HG03175 (cell line): Measurements from ENCODE around the gene KLF12.

ENCODE experiments used
- ATAC-seq: cut with Tn5 transposase; IDR thresholded peaks from one replicate; pipeline ENCODE4 v1.9.1; 2021; ENCODE audit warnings: mild to moderate bottlenecking, moderate library complexity; ENCODE audit not compliant: unreplicated experiment

KLF12 gene

DNA sequence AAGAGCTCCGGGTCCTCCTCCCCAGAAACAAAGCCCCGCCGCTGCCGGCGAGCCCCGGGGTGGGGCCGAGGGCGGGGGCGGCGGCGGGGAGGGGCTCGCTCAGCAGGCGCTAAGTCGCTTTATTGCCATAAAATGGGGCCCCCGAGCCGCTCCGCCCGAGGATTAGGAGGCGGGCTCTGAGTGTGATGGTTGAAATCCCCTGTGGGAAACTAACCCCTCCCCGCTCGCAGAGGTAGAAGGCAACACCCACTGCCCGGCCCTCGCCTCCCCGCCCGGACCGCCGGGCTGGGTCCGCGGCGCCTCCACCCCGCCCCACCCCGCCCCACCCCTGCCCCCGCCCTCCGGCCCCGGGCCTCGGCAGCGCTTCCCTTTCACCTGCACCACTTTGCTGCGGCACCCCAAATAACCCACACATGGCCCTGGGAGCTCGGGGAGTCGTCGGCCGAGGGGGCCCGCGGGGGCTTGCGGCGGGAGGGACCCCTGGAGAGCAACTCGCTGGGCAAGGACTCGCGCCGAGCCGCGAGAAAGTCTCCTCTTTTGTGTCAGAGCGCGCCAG lies at the start of gene KLF12:
KLF12 (minus strand) TSS at position 184 of the 556 bp plus-strand sequence.
- ATAC-seq = peak; percentile 73

- no peak for ATAC-seq
These were observed 48.3 kb upstream of the KLF12 start for GRCh38 chr13:74182491-74182890.

DNA sequence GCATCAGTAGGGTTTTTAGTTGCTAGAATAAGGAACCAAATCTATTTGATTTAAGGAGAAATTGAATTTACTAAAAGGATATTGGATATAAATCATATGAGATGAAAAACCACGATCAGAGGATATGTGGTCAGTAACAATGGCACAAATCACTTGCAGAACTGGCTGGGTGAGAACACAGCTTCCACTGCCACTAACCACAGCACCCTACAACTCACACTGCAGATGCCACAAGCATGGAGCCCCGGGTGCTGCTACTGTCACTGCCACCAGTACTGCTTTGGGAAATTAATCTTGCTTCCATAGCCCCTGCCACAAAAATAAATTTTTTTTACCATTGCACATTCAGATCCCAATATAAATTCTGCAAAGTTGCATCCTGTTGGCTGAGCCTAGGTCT lies 40.6 kb upstream of the KLF12 start:
- ATAC-seq = no peak

GRCh38 chr13:74173822-74174221 lies 39.6 kb upstream of the KLF12 start:
- ATAC-seq = no peak

DNA sequence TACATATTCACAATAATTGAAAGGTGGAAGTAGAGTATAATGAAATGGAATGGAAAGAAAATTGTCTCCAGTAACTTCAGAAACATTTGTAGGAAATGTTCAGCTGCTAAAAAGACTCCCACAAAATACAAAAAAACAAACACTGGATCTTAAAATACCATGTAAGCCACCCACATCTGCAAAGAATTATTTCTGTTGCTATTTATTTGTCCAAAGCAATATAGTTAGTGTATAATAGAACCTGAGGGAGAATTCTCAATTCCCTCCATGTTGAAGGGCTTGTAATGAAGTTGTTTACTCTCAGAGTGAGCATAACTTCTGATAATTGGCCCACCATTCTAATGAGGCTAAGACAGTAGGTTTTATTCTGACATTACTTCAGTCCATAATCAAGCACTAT lies 37.4 kb upstream of the KLF12 start:
- no peak for ATAC-seq

DNA sequence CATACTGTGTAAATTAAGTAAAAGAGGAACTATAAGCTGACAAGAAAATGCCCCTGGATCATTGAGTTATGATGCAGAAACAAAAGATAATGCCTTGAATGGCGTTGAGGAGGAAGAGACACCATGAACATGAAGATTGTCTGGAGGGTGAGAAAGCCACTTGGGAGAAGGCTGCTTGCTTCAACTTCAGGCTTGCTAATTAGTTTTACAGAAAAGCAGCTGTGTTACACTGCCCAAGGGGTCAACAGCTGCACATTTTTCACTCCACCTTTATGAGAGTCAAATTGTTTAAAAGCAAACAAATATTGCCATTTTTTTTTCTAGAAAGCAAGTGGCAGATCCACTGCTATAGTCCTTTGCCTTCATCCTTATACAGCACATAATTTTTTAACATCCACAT lies 35.5 kb upstream of the KLF12 start:
- no peak for ATAC-seq

DNA sequence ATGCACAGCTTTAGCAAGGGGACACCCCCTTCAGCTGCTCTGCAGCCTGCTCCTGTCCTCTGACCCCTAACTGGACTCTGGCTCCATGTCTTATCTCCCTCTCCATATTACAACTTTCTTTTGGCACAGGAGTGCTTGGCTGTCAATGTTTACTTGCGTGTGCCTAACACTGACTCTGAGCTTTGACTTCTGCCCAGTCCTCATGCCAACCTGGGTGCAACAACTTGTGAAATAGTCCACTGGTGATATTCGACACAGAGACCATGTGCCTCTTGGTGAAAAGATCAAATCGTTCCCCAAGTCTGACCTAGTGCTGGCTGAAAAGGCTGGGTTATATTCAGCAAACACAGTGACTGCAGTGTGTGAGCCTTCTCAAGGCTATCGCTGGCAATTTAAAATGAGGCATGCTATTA lies 34.1 kb upstream of the KLF12 start:
- ATAC-seq = no peak

GRCh38 chr13:74166261-74167004 lies 32.2 kb upstream of the KLF12 start:
- ATAC-seq = no peak

GRCh38 chr13:74162782-74163181 lies 28.6 kb upstream of the KLF12 start:
- no peak for ATAC-seq

DNA sequence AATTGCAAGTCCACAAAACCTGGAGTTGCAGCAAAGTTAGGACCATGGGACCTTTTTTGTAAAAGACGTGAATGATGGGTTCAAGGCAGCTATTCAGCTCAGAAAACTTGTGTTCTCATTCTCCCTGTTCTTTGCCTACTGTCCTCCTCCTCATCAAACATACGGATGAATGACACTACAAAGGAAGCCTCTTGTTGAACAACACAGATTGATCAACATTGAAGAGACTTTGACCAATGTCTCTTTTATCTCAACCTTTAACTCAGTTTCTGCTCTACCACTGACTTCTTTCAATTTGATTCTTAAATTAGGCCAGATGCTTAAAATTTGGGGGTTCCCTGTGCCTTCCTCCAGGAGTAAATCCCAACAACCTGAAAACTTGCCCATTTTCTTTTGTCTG lies 27.9 kb upstream of the KLF12 start:
- no peak for ATAC-seq

DNA sequence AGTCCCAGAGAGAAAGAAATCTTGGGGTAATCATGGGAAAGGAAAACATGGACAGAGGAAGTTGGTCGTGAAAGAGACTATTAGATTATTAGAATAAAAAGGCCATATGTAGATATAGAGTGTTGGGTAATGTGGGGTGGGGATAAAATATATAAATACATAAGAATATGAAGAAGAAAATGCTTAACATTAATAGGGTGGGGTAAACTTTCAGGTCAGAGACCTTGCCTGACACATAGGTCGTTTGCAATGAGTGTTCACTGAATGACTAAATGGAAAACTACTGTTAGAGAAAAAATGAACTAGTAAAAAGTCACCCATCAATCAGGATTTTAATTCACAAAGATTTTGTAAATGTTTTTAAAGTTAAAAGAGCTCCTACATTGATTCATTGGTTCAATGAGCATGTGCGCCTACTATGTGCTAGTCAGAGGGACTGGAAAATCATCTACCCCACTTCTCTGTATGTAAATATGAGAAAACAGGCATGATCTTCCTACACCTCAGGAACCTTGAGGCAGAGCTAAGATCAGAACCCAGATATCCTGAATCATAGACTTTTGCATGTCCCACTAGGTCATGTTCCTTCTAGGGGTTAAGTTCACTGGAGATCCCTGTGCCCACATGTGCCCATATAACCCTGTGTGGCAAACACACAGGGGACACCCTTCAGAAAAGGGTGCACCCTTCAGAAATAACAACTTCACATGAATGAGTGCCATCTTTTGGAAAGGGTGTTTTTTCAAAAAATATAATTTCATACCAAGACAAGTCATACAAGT lies 24.6 kb upstream of the KLF12 start:
- ATAC-seq = no peak

DNA sequence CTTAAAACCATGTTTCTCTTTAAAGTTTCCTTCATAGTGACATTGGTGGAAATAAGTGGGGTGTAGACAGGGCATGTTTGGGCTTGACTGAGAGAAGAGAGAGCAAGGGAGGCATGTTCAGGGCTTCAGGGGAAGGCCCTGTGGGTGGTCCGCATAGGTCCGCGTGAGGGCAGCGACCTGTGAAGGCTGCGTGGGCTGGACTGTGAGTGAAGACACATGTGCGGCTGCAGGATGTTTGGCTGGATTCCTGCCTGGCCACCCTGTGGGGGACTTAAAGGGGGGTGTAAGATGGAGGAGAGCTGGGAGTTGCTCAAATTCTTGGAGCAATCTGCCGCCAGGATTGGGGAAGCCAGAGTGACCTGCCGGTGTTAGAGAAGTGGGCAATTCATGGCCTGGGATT lies 23.8 kb upstream of the KLF12 start:
- ATAC-seq = no peak

- ATAC-seq = no peak
These were observed 20.8 kb upstream of the KLF12 start for GRCh38 chr13:74154981-74155380.

DNA sequence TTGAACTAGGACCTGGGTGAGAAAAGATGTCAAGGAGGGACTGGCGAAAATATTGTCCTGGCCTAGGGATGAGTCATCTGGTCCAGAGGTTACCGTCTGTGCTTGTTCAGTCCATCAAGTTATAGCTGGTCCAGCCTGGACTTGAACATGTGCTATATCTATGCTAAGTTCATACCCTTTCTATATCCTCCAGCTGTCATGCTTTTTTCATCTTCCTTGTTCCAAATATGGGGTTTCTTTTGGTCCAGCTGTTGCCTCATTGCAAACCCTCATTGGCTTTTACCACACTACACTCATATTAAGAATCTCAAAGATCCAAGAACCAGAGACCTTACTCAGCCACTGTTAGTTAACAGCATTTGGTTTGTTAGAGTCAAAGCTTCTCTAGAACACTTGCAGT lies 19.1 kb upstream of the KLF12 start:
- no peak for ATAC-seq

DNA sequence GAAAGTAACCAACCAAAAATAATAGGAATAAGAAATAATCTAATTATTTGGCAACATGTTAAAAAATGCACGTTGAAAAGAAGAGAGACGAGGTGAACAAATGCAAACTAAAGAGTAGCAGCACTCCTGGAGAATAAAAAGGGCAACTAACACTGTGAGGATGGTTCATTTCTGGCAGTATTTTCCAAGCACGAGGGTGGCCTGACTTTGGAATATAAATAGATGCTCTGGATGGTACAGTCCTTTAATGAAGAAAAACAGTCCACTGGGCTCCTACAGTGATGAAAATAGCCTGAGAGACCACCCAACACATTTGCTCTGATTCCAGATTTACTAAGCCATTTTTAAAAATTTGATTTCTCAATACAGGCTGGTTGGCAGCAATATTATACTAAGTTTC lies 17.7 kb upstream of the KLF12 start:
- no peak for ATAC-seq

GRCh38 chr13:74148352-74148751 lies 14.1 kb upstream of the KLF12 start:
- ATAC-seq = no peak

- no peak for ATAC-seq
These were observed 11.2 kb upstream of the KLF12 start for GRCh38 chr13:74145249-74145975.

GRCh38 chr13:74144269-74144668 lies 10.1 kb upstream of the KLF12 start:
- no peak for ATAC-seq

- no peak for ATAC-seq
These were observed 8.1 kb upstream of the KLF12 start for GRCh38 chr13:74142257-74142656.

DNA sequence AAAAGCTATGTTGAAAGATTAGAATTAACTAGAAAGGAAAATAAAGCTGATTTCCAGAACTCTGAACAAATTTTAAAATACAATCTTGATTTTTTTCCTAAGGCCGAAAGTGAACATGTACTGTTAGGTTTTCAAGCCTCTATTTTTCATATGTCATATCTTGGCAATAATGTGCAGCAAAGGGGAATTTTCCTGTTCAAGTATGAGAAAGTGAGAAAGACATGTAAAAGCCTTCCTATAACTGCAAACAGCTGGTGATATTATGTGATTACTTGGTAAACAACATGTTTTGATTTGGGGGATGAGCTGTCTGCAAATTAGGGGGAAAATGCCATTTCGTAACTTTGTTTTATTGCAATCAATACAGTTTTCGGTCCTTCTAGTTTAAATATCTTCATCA lies 4.0 kb upstream of the KLF12 start:
- no peak for ATAC-seq

DNA sequence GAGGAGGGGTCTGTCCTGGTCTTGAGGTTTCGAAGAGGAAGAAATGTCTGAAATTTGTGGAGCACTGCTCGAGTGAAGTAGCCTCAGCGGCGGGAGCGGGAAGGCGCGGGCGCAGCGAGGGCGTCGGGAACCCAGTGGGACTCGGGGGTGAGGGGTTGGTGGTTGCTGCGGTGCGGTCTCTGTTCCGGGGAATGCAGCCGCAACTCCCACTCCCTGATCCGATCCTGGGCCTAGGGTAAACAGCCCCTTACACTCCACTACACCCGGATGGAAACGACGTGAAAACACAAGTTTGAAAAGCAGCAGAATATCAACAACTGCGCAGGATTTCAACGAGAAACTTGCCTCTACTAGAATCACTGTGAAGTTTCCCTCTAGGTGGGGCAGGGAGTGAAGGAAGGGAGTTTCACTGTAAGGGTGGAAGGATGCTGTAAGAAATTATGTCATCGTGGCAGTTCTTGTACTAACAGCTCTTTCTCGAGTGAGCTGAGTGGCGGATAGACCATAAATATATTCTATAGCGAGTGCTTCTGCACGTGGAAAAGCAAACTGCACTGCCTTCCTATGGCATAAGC lies 2.0 kb upstream of the KLF12 start:
- no peak for ATAC-seq
